Measurements from ENCODE around the gene INPP4B.

Gene INPP4B

GRCh38 chr4:142021761-142022160, 824.3 kb downstream of the INPP4B start:
- H3K27me3 ChIP-seq (replicated peaks; ENCODE audit: control insufficient read depth, insufficient read depth, low read length): no peaks in the 10 kb centered on the region; the same call in 1 of the 2 replicates
- no peaks in the 10 kb centered on the region for H3K36me3 ChIP-seq (ENCODE audit: control insufficient read depth, insufficient read depth, low read length)
- no peak overlapping the region for H3K4me3 ChIP-seq (replicated peaks; ENCODE audit: low read depth, low read length)
- DNase-seq (ENCODE audit: extremely low read depth, insufficient read length): no peak
- no peak for TF ChIP-seq CTCF (IDR thresholded peaks at IDR 0.05; ENCODE audit: insufficient read depth, low read length, poor library complexity, severe bottlenecking)

GRCh38 chr4:142021181-142021580, 824.9 kb downstream of the INPP4B start:
- Histone ChIP-seq H3K27me3 (replicated peaks; ENCODE audit: control insufficient read depth, insufficient read depth, low read length) (no peaks in the 10 kb centered on the region; the same call in 1 of the 2 replicates), H3K36me3 (ENCODE audit: control insufficient read depth, insufficient read depth, low read length) (no peaks in the 10 kb centered on the region), H3K4me3 (replicated peaks; ENCODE audit: low read depth, low read length) (no peak overlapping the region)
- no peak for DNase-seq (ENCODE audit: extremely low read depth, insufficient read length)
- no peak for TF ChIP-seq CTCF (IDR thresholded peaks at IDR 0.05; ENCODE audit: insufficient read depth, low read length, poor library complexity, severe bottlenecking)

GRCh38 chr4:142016031-142016430, 830.1 kb downstream of the INPP4B start:
- H3K27me3 ChIP-seq (replicated peaks; ENCODE audit: control insufficient read depth, insufficient read depth, low read length): no peaks in the 10 kb centered on the region
- H3K36me3 ChIP-seq (ENCODE audit: control insufficient read depth, insufficient read depth, low read length): no peaks in the 10 kb centered on the region
- TF ChIP-seq CTCF (IDR thresholded peaks at IDR 0.05; ENCODE audit: insufficient read depth, low read length, poor library complexity, severe bottlenecking): no peak
- no peak for DNase-seq (ENCODE audit: extremely low read depth, insufficient read length)
- H3K4me3 ChIP-seq (replicated peaks; ENCODE audit: low read depth, low read length): no peak overlapping the region

GRCh38 chr4:142009751-142010150, 836.4 kb downstream of the INPP4B start:
- H3K27me3 ChIP-seq (replicated peaks; ENCODE audit: control insufficient read depth, insufficient read depth, low read length): no peaks in the 10 kb centered on the region
- TF ChIP-seq CTCF (IDR thresholded peaks at IDR 0.05; ENCODE audit: insufficient read depth, low read length, poor library complexity, severe bottlenecking): no peak
- no peak overlapping the region for H3K4me3 ChIP-seq (replicated peaks; ENCODE audit: low read depth, low read length)
- no peak for DNase-seq (ENCODE audit: extremely low read depth, insufficient read length)
- H3K36me3 ChIP-seq (ENCODE audit: control insufficient read depth, insufficient read depth, low read length): no peaks in the 10 kb centered on the region

GRCh38 chr4:142005519-142005918, 840.6 kb downstream of the INPP4B start:
- H3K27me3 ChIP-seq (replicated peaks; ENCODE audit: control insufficient read depth, insufficient read depth, low read length): no peaks in the 10 kb centered on the region
- no peak for TF ChIP-seq CTCF (IDR thresholded peaks at IDR 0.05; ENCODE audit: insufficient read depth, low read length, poor library complexity, severe bottlenecking)

More at GRCh38 chr4:142005519-142005918, 840.6 kb downstream of the INPP4B start:
- no peak overlapping the region for H3K4me3 ChIP-seq (replicated peaks; ENCODE audit: low read depth, low read length)
- no peaks in the 10 kb centered on the region for H3K36me3 ChIP-seq (ENCODE audit: control insufficient read depth, insufficient read depth, low read length)
- no peak for DNase-seq (ENCODE audit: extremely low read depth, insufficient read length)
